ENCODE data around the gene NGEF. TPM values are rescaled to one million over a fixed set of nuclear protein-coding genes. Genes with fewer than 3 reads are reported as not detected.

NGEF gene
- total and polyA plus RNA-seq, 2 donors (not counting 1 experiment from before 2014, with no cell fraction given): under 0.01 to 0.24 TPM

- Histone ChIP-seq H3K79me2 (ENCODE audit: control insufficient read depth, insufficient read depth, low read length) (no peaks in the 10 kb centered on the region), H3K27me3 (ENCODE audit: control insufficient read depth, insufficient read depth, low read length) (peaks cover 3% of the 10 kb centered on the region), H3K4me2 (ENCODE audit: extremely low read depth, insufficient read depth, low read length) (no peak overlapping the region), H2AFZ (ENCODE audit: low read length) (no peak overlapping the region), H3K27ac (ENCODE audit: insufficient read depth, low read length) (no peak overlapping the region), H3K4me3 (replicated peaks in 1 of 4; ENCODE audit: control extremely low read depth in 1 of 4, insufficient read depth in 1 of 4, low read depth in 3 of 4, low read length in 4 of 4) (no peak overlapping the region), H3K9ac (ENCODE audit: insufficient read depth, low read length) (no peak overlapping the region), H3K9me3 (ENCODE audit: control insufficient read depth, insufficient read depth, low read depth, low read length) (no peaks in the 10 kb centered on the region), H3K4me1 (ENCODE audit: control insufficient read depth, extremely low read depth, insufficient read depth, low read length) (no peaks in the 10 kb centered on the region), H4K20me1 (ENCODE audit: control insufficient read depth, extremely low read depth, insufficient read depth, low read length) (no peaks in the 10 kb centered on the region), H3K36me3 (ENCODE audit: control insufficient read depth, insufficient read depth, low read length) (no peaks in the 10 kb centered on the region)
- TF ChIP-seq CTCF (conservative IDR thresholded peaks at IDR 0.05 in 1 of 2, IDR thresholded peaks at IDR 0.05 in 1 of 2; ENCODE audit: low read depth in 1 of 2, low read length in 2 of 2) (no peak), EZH2 (IDR thresholded peaks at IDR 0.05; ENCODE audit: low read length, missing control alignments) (no peak)
- no peak for DNase-seq (ENCODE audit: low read depth in 2 of 2)
These were observed 52.2 kb downstream of the NGEF start for GRCh38 chr2:232960862-232961261.

- no peaks in the 10 kb centered on the region for H3K4me1 ChIP-seq (ENCODE audit: control insufficient read depth, extremely low read depth, insufficient read depth, low read length)
- H3K4me2 ChIP-seq (ENCODE audit: extremely low read depth, insufficient read depth, low read length): no peak overlapping the region
- peaks cover 2% of the 10 kb centered on the region for H3K27me3 ChIP-seq (ENCODE audit: control insufficient read depth, insufficient read depth, low read length)
- no peak overlapping the region for H3K27ac ChIP-seq (ENCODE audit: insufficient read depth, low read length)
- no peak for DNase-seq (ENCODE audit: low read depth in 2 of 2)
- no peak overlapping the region for H3K4me3 ChIP-seq (replicated peaks in 1 of 4; ENCODE audit: control extremely low read depth in 1 of 4, insufficient read depth in 1 of 4, low read depth in 3 of 4, low read length in 4 of 4)
- no peak overlapping the region for H3K9ac ChIP-seq (ENCODE audit: insufficient read depth, low read length)
- no peaks in the 10 kb centered on the region for H3K79me2 ChIP-seq (ENCODE audit: control insufficient read depth, insufficient read depth, low read length)
- TF ChIP-seq CTCF (conservative IDR thresholded peaks at IDR 0.05 in 1 of 2, IDR thresholded peaks at IDR 0.05 in 1 of 2; ENCODE audit: low read depth in 1 of 2, low read length in 2 of 2) (no peak), EZH2 (IDR thresholded peaks at IDR 0.05; ENCODE audit: low read length, missing control alignments) (no peak)
- H3K9me3 ChIP-seq (ENCODE audit: control insufficient read depth, insufficient read depth, low read depth, low read length): no peaks in the 10 kb centered on the region
- H4K20me1 ChIP-seq (ENCODE audit: control insufficient read depth, extremely low read depth, insufficient read depth, low read length): no peaks in the 10 kb centered on the region
- H3K36me3 ChIP-seq (ENCODE audit: control insufficient read depth, insufficient read depth, low read length): no peaks in the 10 kb centered on the region
- no peak overlapping the region for H2AFZ ChIP-seq (ENCODE audit: low read length)
These were observed 53.9 kb downstream of the NGEF start for GRCh38 chr2:232959139-232959538.

- Histone ChIP-seq H3K4me1 (ENCODE audit: control insufficient read depth, extremely low read depth, insufficient read depth, low read length) (no peaks in the 10 kb centered on the region), H3K4me3 (replicated peaks in 1 of 4; ENCODE audit: control extremely low read depth in 1 of 4, insufficient read depth in 1 of 4, low read depth in 3 of 4, low read length in 4 of 4) (no peak overlapping the region), H2AFZ (ENCODE audit: low read length) (no peak overlapping the region), H3K27ac (ENCODE audit: insufficient read depth, low read length) (no peak overlapping the region), H3K36me3 (ENCODE audit: control insufficient read depth, insufficient read depth, low read length) (no peaks in the 10 kb centered on the region), H4K20me1 (ENCODE audit: control insufficient read depth, extremely low read depth, insufficient read depth, low read length) (no peaks in the 10 kb centered on the region), H3K9me3 (ENCODE audit: control insufficient read depth, insufficient read depth, low read depth, low read length) (no peaks in the 10 kb centered on the region), H3K27me3 (ENCODE audit: control insufficient read depth, insufficient read depth, low read length) (peaks cover 2% of the 10 kb centered on the region), H3K9ac (ENCODE audit: insufficient read depth, low read length) (no peak overlapping the region), H3K79me2 (ENCODE audit: control insufficient read depth, insufficient read depth, low read length) (no peaks in the 10 kb centered on the region), H3K4me2 (ENCODE audit: extremely low read depth, insufficient read depth, low read length) (no peak overlapping the region)
- no peak for DNase-seq (ENCODE audit: low read depth in 2 of 2)
- TF ChIP-seq CTCF (conservative IDR thresholded peaks at IDR 0.05 in 1 of 2, IDR thresholded peaks at IDR 0.05 in 1 of 2; ENCODE audit: low read depth in 1 of 2, low read length in 2 of 2) (no peak), EZH2 (IDR thresholded peaks at IDR 0.05; ENCODE audit: low read length, missing control alignments) (no peak)
These were observed 55.4 kb downstream of the NGEF start for GRCh38 chr2:232957657-232958090.

All from fibroblast of lung (primary cell).